ENCODE data around the gene KRTAP10-5.

Gene KRTAP10-5

GRCh38 chr21:44547656-44548331 lies 32.6 kb downstream of the KRTAP10-5 start:
- FAIRE-seq, result no peak

DNA sequence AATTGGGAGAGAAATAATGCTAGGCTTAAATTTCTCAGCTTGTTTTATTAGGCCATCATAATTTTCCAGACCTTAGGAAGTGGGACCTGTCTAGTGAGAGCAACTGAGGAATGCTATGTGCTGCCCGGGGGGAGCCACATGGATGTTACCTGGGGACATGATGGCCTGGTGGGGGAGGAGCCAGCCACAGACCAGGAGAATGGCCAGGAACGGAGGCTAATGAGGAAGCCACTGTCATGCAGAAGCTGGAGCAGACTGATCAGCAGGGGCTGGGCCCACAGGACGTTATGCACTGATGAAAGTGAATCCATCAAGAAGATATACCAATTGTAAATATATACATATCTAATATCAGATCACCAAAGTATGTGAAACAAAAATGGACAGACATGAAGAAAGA lies 35.8 kb downstream of the KRTAP10-5 start:
- FAIRE-seq, result no peak

- no peak for FAIRE-seq
Measured at GRCh38 chr21:44542716-44543115, 37.7 kb downstream of the KRTAP10-5 start.

- no peak for FAIRE-seq
Measured at GRCh38 chr21:44540741-44541288, 39.6 kb downstream of the KRTAP10-5 start.

- FAIRE-seq, result no peak
Measured at GRCh38 chr21:44539991-44540666, 40.3 kb downstream of the KRTAP10-5 start, which contains the start of gene KRTAP10-1. Gene KRTAP10-1 (minus strand): TSS chr21:44540195. CDS start chr21:44540150, 45 bp downstream.

DNA sequence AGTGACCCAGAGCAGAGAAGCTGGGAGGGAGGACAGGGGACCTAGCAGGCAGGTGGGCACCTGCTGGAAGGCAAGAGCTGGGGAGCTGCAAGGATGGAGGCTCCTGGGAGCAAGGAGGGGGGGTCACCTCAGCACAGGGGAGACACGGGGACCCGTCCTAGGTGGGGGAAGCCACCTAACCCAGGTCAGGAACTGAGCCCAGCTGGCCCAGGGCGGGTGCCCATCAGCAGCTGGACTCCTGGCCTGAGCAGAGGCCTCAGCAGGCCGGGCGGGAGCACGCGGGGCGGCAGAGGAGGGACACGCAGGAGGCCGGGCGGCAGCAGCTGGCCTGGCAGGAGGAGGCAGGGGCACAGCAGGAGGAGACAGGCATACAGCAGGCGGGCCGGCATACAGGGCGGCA lies 41.4 kb downstream of the KRTAP10-5 start:
- FAIRE-seq, result no peak

GRCh38 chr21:44537930-44538911 lies 42.2 kb downstream of the KRTAP10-5 start:
- FAIRE-seq, result no peak

DNA sequence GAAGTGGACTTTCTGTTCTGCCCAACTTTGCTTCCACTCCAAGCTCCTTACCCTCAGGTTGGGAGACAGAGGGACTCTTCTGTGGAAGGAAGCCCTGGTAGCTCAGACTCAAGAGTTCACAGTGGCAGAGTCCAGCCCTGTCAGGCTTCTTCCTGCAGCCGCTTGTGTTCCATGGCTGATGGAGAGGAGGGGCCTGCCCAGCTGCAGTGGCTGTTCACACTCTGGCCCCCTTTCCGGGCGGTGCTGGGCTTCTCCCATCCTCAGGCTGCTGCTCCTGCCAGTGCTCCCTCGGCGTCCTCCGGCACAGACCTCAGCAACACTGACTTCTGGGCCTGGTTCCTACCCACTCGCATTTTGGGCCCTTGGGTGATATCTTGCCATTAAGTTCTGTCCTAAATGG lies 44.4 kb downstream of the KRTAP10-5 start:
- no peak for FAIRE-seq

GRCh38 chr21:44534688-44535087 lies 45.7 kb downstream of the KRTAP10-5 start:
- FAIRE-seq, result no peak

GRCh38 chr21:44533891-44534627 lies 46.3 kb downstream of the KRTAP10-5 start:
- FAIRE-seq, result no peak

DNA sequence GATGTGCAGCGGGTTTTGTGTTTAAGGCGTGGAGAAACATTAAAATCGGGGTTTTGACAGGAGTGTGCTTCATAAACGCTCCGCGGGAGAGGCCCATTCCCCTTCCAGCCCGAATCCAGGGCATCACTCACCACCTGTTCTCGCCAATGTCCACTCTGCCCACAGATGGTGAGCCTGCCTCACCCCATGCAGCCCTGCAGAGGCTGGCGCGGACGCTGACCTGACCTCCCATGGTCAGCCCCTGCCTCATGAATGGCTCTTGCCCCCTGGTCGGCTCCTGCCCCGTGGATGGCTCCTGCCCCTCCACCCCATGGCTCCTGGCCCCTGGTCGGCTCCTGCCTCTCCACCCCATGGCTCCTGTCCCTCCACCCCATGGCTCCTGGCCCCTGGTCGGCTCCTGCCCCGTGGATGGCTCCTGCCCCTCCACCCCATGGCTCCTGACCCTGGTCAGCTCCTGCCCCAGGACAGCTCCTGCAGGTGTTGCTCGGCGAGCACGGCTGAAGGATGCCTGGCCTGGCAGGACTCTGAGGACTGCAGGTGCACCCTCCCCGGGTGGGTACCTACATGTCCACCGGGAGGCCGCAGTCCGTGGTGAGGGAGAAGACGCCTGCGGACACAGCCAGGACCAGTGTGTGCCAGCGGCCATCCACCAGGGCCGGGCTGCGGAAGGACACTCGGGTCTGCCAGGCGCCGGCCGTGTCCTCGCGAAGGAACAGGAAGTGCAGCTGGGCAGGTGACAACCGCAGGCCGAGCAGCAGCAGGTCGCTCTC lies 47.1 kb downstream of the KRTAP10-5 start:
- FAIRE-seq, result no peak

GRCh38 chr21:44532712-44533111 lies 47.7 kb downstream of the KRTAP10-5 start:
- FAIRE-seq, result no peak

DNA sequence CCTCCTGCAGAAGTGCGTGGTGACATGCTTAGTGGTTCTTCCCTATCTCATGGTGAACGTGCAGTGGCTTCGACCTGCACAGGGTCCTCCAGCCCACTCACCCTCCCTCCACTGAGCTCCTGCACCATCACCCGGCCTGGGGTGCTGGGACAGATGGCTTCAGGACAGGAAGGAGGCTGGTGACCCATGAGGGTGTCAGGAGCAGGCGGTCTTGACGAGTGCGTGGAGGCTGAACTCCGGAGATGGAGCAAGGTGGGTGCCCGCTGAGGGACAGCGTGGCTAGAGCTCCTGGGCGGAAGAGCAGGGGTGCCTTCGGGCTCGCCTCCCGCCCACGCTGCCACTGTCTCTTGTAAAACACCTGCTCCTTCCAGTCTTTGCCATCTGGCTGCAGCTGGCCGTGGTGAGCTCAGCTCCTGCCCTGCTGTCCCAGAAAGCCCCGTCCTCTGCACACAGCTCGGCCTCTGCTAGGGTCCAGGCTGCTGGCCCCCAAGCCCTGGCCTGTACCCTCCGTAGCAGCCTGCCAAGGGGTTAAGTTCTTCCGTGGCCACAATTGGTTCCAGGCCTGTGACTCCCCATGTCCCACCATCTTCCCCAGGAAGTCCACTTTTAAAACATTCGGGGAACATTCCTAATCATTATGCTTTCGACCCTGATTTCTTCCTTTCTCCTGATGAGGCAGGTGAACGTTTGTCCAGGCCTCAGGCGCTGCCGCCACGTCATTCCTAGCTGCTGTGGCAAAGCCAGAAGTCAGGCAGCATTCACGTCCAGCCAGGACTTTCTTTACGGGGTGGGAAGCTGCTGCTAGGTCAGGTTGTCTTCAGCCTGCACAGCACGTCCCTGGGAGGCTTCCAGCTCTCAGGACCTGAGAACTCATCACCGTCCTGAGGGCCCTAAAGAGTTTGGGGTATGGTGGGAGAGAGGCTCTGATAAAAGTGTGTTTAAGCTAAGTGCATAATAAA lies 48.5 kb downstream of the KRTAP10-5 start:
- FAIRE-seq, result no peak

DNA sequence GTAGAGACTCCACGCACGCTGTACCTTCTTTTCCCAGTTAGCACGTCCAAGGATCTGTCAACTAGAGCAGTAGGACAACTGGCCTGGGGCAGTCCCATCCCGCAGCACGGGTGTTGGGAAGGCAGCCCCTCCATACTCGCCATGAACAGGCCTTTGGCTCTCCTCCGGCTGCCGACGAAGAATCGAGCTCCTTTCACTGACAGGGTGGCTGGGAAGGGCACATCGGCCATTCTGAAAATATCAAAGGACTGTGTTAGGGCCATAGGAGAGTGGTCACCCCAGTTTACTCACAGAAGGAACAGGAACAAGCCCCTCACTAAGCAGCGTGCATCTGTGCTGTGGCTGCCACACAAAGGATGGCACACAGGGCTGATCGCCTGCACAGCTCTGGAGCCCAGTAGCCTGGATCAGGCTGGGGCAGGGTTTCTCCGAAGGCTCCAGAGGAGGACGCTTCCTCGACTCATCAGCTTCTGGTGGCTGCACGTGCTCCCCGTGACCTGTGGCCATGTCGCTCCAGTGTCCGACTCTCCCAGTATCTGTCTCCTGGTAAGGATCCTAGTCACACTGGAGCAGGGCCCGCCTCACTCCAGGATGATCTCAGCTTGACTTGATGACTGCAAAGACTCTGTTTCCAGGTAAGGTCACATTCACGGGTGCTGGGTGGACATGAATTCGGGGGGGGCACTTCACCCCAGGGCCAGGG lies 49.4 kb downstream of the KRTAP10-5 start:
- no peak for FAIRE-seq

- no peak for FAIRE-seq
Measured at GRCh38 chr21:44530221-44530902, 50.0 kb downstream of the KRTAP10-5 start.

GRCh38 chr21:44529503-44530125 lies 50.8 kb downstream of the KRTAP10-5 start:
- FAIRE-seq, result no peak

Data from islet of Langerhans (tissue), 1 donor.